Activated CD8-positive, alpha-beta memory T cell treated with anti-CD3 and anti-CD28 coated beads, Interleukin-2, amount 50 U/mL, for 24 hours (primary cell): ENCODE measurements around the gene MYOM1.
"Not testable (repeated sequence)": the region's sequence is repeated elsewhere in the genome, so short reads cannot be mapped to it uniquely, and the experiment has no call there.

Experiments used
- DNase-seq: peaks from one replicate; pipeline ENCODE4 v3.0.0-alpha.2; 2020; ENCODE audit errors: extremely low read depth

Gene MYOM1

DNA sequence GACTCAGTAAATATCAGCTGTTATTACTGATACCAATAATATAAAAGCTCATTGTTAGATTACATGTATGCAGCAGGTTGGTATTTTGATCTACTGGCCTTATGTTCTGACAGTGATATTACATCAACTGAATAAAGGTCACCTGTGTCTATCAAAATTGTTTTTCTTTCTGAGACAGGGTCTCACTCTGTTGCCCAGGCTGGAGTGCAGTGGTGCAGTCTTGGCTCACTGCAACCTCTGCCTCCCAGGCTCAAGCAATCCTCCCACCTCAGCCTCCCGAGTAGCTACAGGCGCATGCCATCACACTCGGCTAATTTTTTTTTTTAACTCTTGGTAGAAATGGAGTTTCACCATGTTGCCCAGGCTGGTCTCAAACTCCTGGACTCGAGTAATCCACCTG is 1.1 kb upstream of the MYOM1 start:
- DNase-seq: not testable (repeated sequence)

DNA sequence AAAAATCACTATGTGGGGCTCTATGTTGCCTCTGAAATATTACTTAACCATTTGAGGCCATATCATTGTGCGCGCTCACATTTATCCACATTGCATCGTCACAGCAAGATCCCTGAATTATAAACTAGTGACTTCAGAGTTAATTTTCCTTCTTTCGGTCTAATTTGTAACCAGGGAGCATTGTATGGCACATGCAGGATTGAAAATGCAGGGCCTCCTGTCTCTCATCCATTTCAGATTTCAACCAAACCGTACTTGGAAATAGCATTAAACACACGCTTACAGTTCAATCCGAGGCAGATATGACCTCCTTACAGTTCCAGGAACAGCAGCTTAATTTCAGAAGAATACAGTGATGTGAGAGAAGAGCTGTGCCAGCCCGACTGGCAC is 532 bp downstream of the MYOM1 start:
- DNase-seq: no peak

GRCh38 chr18:3218819-3219218 is 949 bp downstream of the MYOM1 start:
- DNase-seq: no peak

- no peak for DNase-seq
These were observed 1.7 kb downstream of the MYOM1 start for GRCh38 chr18:3217948-3218647.

DNA sequence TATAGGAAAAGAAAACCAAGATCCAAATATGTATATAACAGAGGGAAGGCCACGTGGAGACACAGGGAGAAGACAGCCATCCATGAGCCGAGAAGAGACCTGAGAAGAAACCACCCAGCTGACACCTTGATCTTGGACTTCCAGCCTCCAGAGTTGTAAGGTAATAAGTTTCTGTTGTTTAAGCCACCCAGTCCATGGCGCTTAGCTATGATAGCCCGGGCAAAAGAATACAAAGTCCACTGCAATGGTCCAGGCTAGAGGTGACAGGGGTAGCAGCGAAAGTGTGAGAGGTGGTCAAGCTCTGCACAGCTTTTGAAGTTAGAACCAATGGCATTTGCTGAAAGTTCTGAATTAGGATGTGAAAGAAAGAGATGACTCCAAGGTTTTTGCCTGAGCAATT is 2.8 kb downstream of the MYOM1 start:
- no peak for DNase-seq

DNA sequence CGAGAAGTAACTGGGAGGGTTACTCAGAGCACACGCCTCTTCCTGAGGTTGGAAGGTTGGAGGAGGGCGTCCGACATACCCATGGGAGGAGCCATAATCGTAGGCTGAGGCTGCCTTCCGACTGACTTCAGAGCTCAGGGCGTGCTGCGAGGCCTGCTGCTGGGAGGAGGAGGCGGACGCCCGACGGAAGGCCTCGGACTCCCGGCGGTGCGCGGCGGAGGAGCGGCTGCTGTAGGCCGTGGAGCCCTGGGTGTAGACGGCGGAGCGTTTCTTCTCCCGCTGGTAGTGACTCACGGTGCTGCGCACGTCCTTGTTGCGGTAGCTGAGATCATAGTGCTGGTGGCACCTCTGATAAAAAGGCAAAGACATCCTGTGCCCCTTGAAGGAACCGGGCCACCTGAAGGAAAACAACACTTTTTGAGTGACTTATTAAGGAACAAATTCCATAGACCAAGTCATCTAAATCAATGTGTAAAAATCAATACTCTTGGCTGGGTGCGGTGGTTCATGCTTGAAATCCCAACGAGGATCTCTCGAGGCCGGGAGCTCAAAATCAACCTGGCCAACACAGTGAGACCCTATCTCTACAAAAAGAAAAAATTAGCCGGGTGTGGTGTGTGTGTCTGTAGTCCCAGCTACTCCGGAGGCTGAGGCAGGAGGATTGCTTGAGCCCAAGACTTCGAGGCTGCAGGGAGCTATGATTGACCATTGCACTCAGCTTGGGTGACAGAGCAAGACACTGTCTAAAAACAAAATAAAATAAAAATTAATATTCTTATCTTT is 4.7 kb downstream of the MYOM1 start:
- DNase-seq: no peak

DNA sequence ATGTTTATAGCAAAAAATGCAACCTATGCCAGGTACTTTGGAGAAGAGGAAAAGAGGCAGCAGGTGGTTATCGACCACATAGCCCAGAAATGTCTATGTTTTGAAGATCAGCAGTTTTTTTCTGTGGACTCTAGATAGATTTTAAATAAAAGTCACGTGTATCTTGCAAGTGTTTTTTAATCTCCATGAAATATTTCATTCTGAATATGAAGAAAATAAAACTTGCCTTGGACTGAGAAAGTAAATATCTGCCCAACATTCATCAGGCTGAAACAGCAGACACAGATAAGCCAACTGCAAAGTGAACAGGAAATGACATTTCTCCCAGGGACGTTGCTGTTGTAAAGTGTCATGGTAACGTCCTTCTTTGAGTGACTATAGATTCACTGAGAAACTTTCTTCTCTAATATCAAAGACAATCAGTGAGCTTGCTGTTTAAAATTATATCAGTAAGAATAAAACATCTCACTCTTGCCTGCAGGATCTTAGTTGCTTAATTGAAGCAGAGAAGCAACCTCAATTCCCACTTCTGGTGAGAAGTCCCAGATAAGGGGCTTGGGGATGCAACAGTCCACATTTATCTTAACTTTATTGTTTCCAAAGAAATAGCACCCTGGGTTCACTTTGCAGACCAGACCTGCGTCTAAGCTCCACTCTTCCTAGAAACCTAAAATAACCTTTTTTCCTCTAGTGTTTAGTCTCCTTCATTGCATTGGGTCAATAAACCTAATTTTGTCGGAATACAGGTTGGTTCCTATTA is 6.3 kb downstream of the MYOM1 start:
- no peak for DNase-seq

DNA sequence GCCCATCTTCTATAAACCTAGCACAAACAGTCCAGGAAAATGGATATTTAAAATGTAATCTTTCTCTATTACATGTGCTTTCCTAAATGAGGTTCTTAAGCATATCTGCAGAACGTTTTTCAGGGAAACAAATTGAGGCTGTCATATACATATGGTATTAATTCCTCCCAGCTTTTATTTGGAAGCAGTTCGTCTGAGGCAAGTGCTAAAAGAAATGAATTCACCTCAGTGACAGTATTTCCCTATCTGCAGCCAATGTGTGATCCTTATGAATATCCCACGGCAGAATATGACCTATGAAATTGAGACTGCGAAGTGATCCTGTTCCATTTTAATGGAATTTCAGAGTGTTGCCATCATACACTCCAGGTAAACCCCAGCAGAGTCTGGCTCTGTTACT is 7.1 kb downstream of the MYOM1 start:
- DNase-seq: no peak

- DNase-seq: no peak
These were observed 8.4 kb downstream of the MYOM1 start for GRCh38 chr18:3211236-3211992.

DNA sequence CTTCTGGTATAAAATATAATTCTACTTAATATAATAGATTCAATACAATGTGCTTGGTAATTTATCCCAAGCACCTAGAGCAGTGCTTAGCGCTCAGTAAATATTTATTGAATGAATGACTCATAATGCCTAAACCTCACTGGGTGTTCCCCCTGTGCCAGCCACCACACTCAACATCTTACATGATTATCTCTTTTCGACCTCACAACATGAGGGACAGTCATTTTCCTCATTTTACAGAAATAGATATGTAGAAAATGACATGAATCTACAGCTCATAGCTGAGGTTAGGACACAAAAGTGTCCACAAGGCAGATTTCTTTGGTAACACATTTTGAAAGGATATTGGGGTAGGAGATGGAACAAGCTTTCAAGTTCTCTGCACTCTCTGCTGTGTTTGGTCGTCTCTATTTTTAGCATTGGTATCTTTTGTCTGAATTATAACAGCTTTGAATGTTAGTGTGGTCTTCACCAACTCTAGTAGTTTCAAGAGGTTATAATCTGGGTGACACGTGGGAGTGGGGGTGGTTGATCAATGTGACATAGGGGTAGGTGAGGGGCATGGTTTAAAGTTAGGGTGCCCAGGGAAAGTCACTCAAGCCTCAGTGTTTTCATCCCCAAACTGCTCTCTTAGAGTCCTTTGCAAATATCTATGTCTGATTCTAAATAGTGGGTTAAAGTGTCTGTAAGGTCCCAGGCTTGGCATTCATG is 9.8 kb downstream of the MYOM1 start:
- no peak for DNase-seq

DNA sequence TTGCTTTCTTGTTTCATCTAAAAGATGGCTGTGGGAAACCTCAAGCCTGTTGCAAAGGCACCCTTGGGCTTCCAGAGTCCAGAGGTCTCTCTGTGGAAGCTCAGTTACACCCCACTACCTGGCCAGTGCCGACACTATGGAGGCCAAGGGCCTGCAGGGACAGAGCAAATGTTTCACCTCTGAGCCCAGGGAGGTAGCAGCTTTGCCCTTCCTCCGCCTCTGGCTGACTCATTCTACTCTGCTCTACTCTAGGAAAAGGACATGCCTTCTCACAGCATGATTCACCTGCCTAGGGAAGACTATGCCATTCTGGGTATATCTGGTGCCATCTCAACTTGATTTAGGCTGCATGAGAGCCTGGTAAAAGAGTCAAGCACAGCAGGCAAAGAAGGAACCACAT is 12.2 kb downstream of the MYOM1 start:
- no peak for DNase-seq

DNA sequence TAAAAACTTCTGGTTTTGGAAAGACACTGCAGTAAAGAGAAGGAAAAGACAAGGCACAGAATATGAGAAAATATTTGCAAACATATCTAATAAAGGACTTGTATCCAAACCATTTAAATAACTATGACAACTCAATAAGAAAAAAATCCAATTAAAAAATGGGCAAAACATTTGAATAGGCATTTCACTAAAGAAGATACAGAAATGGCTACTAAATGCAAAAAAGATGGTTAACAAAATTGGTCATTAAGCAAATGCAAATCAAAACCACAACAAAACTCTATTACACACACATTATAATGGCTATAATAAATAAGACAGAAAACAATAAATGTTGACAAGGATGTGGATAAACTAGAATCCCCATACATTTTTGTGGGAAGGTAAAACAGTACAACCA is 14.5 kb downstream of the MYOM1 start:
- DNase-seq: no peak

GRCh38 chr18:3199942-3200645 is 19.7 kb downstream of the MYOM1 start:
- no peak for DNase-seq

GRCh38 chr18:3198260-3198860 is 21.4 kb downstream of the MYOM1 start:
- DNase-seq: not testable (repeated sequence)

GRCh38 chr18:3194947-3195612 is 24.7 kb downstream of the MYOM1 start:
- DNase-seq: no peak

DNA sequence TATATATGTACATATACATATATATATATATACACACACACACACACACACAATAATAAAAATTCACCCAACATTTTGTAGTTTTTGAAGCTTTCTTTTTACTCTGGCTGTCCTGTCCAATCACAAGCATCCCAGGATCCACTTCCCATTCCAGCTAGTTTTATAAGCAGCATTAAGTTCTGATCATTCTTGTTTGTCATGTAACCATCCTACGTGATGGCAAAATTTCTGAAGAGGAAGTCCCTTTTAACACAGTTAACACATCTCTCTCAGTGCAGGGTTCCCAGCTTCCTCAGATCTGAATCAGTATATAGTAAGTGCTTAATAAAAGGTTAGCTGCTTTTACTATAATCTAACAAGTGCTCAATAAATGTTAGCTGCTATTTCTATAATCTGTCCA is 26.4 kb downstream of the MYOM1 start:
- no peak for DNase-seq

- DNase-seq: no peak
These were observed 27.0 kb downstream of the MYOM1 start for GRCh38 chr18:3192752-3193151.

GRCh38 chr18:3192286-3192685 is 27.5 kb downstream of the MYOM1 start:
- DNase-seq: no peak

DNA sequence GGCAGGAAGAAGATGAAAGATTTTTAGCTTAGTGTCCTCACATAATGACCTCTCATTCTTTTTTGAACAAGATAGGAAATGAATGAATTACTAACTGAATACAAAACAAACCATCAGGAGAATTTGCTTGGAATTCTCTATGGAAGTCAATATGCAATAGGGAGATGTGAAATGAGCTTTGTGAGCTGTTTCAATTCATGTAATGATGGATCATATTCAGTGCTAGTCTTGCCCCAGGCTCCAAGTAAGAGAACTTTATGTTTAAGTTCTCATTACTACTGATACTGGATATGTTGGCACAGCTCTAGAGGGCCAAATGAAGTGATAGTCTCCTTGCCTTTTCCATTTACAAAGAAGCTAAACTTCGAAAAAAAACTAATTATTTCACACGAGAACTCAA is 29.2 kb downstream of the MYOM1 start:
- no peak for DNase-seq

DNA sequence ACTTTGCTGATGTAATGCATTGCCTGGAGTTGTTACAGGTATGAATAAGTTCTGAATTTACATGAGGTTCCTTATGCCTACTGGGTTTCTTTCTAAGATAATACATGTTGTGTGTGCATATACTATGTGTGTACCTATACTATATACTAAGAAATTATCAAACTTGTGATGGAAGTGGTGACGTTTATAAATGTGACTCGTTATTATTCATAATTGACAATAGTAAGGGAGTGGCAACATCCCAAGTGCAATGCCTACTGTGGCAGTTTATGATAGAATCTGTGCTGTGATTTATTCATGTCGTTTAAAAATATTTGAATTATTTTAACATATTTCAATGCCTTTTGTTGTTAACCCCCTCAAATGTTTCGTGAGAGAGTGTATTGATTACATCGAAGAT is 29.9 kb downstream of the MYOM1 start:
- no peak for DNase-seq
